NCI-H524 (cell line): ENCODE measurements around the gene RNASE2.
"Not testable (repeated sequence)": the region's sequence is repeated elsewhere in the genome, so short reads cannot be mapped to it uniquely, and the experiment has no call there.

Experiments
- DNase-seq, 2 experiments: peaks; one replicate each; lab custom pipeline; 2025; lab: John Stamatoyannopoulos, UW

The RNASE2 gene

GRCh38 chr14:20982646-20983369 is 27.5 kb downstream of the RNASE2 start:
- no peak for DNase-seq

GRCh38 chr14:20985650-20986049 is 30.4 kb downstream of the RNASE2 start:
- not testable (repeated sequence) for DNase-seq

GRCh38 chr14:20986811-20987210 is 31.5 kb downstream of the RNASE2 start:
- DNase-seq = no peak

DNA sequence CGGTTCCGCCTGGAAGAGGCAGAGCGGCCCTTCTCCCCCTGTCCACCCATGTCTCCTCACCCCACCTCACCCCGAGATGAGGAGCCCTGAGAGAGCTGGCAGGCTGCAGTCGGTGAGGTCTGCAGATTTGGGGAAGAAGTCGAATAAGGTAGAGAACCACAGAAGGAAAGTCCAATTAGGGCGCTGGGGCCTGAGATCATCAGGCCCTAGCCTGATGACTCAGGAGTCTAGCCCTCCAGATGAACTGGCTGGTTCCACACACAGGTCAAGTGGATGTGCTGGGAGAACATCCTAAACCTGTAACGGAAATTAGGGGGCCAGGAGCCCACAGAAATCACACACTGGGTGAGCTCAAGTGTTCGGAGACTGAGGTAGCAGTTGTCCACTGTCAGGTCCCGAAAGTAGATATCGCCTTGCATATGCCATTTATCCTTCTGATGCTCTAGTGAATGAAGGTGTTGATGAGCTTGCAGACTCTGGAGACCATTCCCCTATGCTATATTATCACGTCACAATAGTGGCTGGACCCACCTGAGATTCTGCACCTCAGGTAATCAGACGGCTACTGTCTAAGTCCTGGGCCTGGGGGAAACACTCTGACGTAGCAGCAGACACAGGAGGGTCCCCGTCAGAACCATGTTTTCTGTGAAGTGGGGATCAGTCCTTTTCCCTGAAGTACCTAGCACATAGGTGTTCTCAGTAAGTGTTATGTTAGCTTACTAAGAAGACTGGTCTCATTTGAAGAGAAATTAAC is 33.6 kb downstream of the RNASE2 start:
- DNase-seq = no peak

DNA sequence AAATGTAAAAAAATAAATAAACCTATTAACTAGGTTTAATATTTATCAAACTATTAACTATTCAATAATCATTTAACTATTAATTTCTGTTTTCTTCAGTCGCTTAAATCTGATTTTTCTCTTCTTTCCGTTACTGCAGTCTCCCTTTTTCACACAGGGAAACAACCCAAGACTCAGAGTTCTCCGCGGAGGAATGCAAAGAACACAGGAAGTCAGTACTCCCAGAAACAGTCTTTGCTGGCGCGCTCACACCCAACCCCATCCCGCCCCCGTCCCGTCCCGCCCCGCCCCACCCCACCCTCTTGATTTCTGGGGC is 34.1 kb downstream of the RNASE2 start:
- DNase-seq = no peak

- peak; percentile 98 to 99 for DNase-seq
These were observed 34.7 kb downstream of the RNASE2 start, which contains the start of gene METTL17 for GRCh38 chr14:20989787-20990600. TSS of gene METTL17 (plus strand) at chr14:20989980. CDS start at chr14:20990003, 23 bp downstream.

- DNase-seq = no peak
These were observed 41.2 kb downstream of the RNASE2 start for GRCh38 chr14:20996521-20996920.

DNA sequence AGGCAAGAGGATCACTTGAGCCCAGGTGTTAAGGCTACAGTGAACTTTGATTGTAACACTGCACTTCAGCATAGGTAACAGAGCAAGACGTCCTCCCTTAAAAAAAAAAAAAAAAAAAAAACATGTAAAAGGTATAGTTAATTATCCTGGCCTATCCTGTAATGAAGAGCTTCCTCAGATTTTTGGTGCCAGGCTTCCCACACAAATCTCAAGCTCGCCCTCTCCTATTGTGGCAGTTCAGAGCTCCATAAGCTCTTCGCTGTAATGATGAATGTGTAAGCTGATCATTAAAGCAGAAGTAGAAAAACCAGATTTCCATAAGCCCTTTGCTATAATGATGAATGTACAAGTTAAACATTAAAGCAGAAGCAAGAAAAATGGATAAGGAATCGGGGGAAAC is 41.8 kb downstream of the RNASE2 start:
- DNase-seq = no peak

DNA sequence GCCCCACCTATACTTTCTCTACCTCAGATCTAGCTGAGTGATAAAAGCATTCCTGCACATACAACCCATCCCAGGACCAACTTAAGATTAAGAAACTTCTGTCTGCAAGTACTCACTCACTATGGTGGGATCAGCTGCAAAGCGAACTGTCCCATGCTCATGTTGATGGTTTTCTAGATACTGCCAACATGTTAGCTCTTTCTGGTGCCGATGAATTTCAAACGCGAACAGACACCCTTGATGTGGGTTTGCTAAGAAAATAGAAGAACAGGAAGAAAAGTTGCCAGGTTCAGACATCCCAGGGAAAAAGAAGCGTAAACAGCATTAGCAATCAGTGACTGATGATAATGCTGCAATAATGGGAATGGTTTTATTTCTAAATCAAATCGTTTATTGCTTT is 42.3 kb downstream of the RNASE2 start:
- no peak for DNase-seq

GRCh38 chr14:20998139-20998538 is 42.9 kb downstream of the RNASE2 start:
- no peak for DNase-seq

DNA sequence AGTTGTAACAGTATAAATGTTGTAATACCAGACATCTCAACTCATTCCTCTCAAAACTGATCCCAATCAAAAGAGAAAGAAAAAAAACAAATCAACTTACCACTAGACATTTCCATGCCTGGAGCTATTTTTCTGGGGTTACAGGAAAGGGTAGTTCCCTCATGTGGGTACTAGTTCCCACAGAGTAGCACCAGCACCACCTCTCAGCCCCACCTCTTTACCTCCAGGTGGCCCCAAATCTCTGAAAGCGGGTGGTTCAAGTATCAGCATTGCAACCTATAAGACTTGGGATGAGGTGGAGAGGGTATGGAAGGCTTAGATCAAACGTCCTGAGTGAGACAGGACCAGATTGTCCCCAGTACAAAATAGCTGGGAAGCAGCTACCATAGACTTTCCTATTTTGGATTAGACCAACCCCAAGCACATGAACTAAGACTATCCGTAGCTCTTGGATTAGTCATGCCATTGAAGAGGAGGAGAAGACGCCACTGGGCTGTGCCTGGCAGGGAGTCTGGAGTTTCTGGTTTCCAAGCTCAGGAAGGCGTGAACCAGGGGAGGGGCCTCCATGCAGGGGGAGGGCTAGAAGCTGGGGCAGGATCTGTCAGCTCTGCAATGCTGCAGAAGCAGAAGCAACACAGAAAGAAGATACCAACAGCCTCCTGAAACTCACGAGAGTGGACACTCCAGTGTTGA is 43.5 kb downstream of the RNASE2 start, which contains the start of gene SLC39A2:
SLC39A2 (plus strand) TSS at position 620 of the 693 bp plus-strand sequence. CDS start 154 bp downstream, outside the sequence.
- DNase-seq = no peak

DNA sequence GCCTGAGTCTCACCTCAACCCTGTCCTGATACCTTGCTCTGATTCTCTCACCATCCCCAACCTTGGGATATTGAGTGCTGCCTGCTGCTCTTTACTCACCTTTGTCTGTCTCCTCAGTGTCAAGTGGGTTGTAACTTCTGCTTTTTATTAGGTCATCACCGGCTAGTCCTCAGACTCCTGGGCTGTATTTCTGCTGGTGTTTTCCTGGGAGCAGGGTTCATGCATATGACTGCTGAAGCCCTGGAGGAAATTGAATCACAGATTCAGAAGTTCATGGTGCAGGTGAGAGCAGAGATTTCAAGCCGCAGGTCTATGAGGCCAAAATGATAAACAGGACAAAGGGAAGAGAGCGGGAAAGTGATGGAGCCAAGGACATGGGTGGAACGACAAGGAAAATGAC is 44.3 kb downstream of the RNASE2 start:
- no peak for DNase-seq

DNA sequence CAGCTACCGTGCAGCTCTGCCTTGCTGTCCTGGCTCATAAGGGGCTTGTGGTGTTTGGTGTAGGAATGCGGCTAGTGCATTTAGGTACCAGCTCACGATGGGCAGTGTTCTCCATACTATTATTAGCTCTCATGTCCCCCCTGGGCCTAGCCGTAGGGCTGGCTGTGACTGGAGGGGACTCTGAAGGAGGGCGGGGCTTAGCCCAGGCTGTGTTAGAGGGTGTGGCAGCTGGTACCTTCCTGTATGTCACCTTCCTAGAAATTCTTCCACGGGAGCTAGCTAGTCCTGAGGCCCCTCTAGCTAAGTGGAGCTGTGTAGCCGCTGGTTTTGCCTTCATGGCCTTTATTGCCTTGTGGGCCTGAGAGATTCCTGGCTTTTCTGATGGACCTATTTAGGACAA is 45.9 kb downstream of the RNASE2 start:
- no peak for DNase-seq

GRCh38 chr14:21003788-21004346 is 48.6 kb downstream of the RNASE2 start:
- DNase-seq = no peak
